Neuronal stem cell (in vitro differentiated cells): ENCODE measurements around the gene ADD1.

Source experiments
- DNase-seq: peaks from one replicate; pipeline ENCODE4 v3.0.0-alpha.2; 2013; ENCODE audit warnings: low spot score
- H2AFZ ChIP-seq: one replicate; pipeline ENCODE4 v1.6.1; 2013; ENCODE audit warnings: mild to moderate bottlenecking, low read length, inconsistent platforms
- H2AK5ac ChIP-seq: 2 replicates; pipeline ENCODE4 v1.6.1; 2013; ENCODE audit warnings: low read depth, mild to moderate bottlenecking, inconsistent platforms, low read length, moderate library complexity, mixed read lengths
- H2BK120ac ChIP-seq: 2 replicates; pipeline ENCODE4 v1.6.1; 2013; ENCODE audit warnings: low read depth, mild to moderate bottlenecking, inconsistent platforms, low read length, moderate library complexity, mixed read lengths
- H2BK12ac ChIP-seq: one replicate; pipeline ENCODE4 v1.6.1; 2013; ENCODE audit warnings: low read length, inconsistent platforms
- H2BK15ac ChIP-seq: 2 replicates; pipeline ENCODE4 v1.6.1; 2013; ENCODE audit warnings: mild to moderate bottlenecking, low read length, inconsistent platforms, mixed read lengths
- H2BK5ac ChIP-seq: one replicate; pipeline ENCODE4 v1.6.1; 2013; ENCODE audit warnings: inconsistent platforms, mild to moderate bottlenecking, low read length, moderate library complexity
- H3K14ac ChIP-seq: one replicate; pipeline ENCODE4 v1.6.1; 2013; ENCODE audit warnings: low read length, inconsistent platforms
- H3K18ac ChIP-seq: 2 replicates; pipeline ENCODE4 v1.6.1; 2013; ENCODE audit warnings: low read length, inconsistent platforms
- H3K23ac ChIP-seq: 2 replicates; pipeline ENCODE4 v1.6.1; 2013; ENCODE audit warnings: low read depth, mild to moderate bottlenecking, mixed read lengths, low read length, inconsistent platforms; ENCODE audit not compliant: poor library complexity
- H3K27ac ChIP-seq: replicated peaks from 3 replicates; pipeline ENCODE4 v1.5.1; 2013; ENCODE audit warnings: low read length, inconsistent platforms
- H3K27me3 ChIP-seq, 3 experiments: 2 replicates each; pipeline ENCODE4 v1.6.1; 2013; ENCODE audit warnings: low read length in 3 of 3, mild to moderate bottlenecking in 2 of 3, inconsistent platforms in 1 of 3, low read depth in 1 of 3, mixed read lengths in 1 of 3, moderate library complexity in 1 of 3; ENCODE audit not compliant: control insufficient read depth in 3 of 3, insufficient read depth in 3 of 3
- H3K36me3 ChIP-seq, 2 donors: replicated peaks in 1 of 2; 2 replicates each; pipeline ENCODE4 v1.6.1; 2013; ENCODE audit warnings: low read length in 2 of 2; ENCODE audit not compliant: control insufficient read depth in 2 of 2, insufficient read depth in 2 of 2
- H3K4ac ChIP-seq: 2 replicates; pipeline ENCODE4 v1.6.1; 2013; ENCODE audit warnings: inconsistent platforms, mild to moderate bottlenecking, low read length, moderate library complexity
- H3K4me1 ChIP-seq, 2 donors: 1 replicate in 1 of 2; 2 replicates in 1 of 2; pipeline ENCODE4 v1.6.1; 2013; ENCODE audit warnings: low read length in 2 of 2, low read depth in 1 of 2; ENCODE audit not compliant: control insufficient read depth in 2 of 2, insufficient read depth in 1 of 2
- H3K4me2 ChIP-seq: one replicate; pipeline ENCODE4 v1.6.1; 2013; ENCODE audit warnings: mild to moderate bottlenecking, low read length, inconsistent platforms; ENCODE audit not compliant: insufficient read depth, poor library complexity, severe bottlenecking
- H3K4me3 ChIP-seq, 2 donors: 2 replicates each; pipeline ENCODE4 v1.5.1; 2013; ENCODE audit warnings: low read length in 2 of 2, mild to moderate bottlenecking in 2 of 2, inconsistent platforms in 1 of 2, moderate library complexity in 1 of 2
- H3K79me1 ChIP-seq: one replicate; pipeline ENCODE4 v1.6.1; 2013; ENCODE audit warnings: low read depth, mild to moderate bottlenecking, inconsistent platforms, low read length, moderate library complexity
- H3K9ac ChIP-seq: one replicate; pipeline ENCODE4 v1.6.1; 2013; ENCODE audit warnings: mild to moderate bottlenecking, low read depth, low read length, inconsistent platforms; ENCODE audit not compliant: poor library complexity
- H3K9me3 ChIP-seq, 2 donors: replicated peaks in 1 of 2; 2 replicates each; pipeline versions ENCODE3 to v1.6.1; 2013; ENCODE audit warnings: low read length in 2 of 2, mild to moderate bottlenecking in 2 of 2, inconsistent platforms in 1 of 2, low read depth in 1 of 2, mixed read lengths in 1 of 2, moderate library complexity in 1 of 2; ENCODE audit not compliant: control insufficient read depth in 2 of 2, insufficient read depth in 1 of 2
- H4K8ac ChIP-seq: one replicate; pipeline ENCODE4 v1.6.1; 2013; ENCODE audit warnings: low read depth, mild to moderate bottlenecking, inconsistent platforms, low read length, moderate library complexity
- H4K91ac ChIP-seq: one replicate; pipeline ENCODE4 v1.6.1; 2013; ENCODE audit warnings: low read length, low read depth, mild to moderate bottlenecking, inconsistent platforms; ENCODE audit not compliant: poor library complexity
- WGBS, 2 donors: extraction: QIAGEN DNeasy Blood & Tissue Kit; methylation state at CpG; one replicate each; pipeline ENCODE4 v1.1.7; 2013; ENCODE audit warnings: missing lambda C conversion rate in 2 of 2, mixed read lengths in 1 of 2; ENCODE audit not compliant: insufficient read length in 2 of 2, insufficient replicate concordance in 1 of 2; ENCODE audit errors: extremely low coverage in 2 of 2; 5-methylcytosine and 5-hydroxymethylcytosine counted together

Gene ADD1

DNA sequence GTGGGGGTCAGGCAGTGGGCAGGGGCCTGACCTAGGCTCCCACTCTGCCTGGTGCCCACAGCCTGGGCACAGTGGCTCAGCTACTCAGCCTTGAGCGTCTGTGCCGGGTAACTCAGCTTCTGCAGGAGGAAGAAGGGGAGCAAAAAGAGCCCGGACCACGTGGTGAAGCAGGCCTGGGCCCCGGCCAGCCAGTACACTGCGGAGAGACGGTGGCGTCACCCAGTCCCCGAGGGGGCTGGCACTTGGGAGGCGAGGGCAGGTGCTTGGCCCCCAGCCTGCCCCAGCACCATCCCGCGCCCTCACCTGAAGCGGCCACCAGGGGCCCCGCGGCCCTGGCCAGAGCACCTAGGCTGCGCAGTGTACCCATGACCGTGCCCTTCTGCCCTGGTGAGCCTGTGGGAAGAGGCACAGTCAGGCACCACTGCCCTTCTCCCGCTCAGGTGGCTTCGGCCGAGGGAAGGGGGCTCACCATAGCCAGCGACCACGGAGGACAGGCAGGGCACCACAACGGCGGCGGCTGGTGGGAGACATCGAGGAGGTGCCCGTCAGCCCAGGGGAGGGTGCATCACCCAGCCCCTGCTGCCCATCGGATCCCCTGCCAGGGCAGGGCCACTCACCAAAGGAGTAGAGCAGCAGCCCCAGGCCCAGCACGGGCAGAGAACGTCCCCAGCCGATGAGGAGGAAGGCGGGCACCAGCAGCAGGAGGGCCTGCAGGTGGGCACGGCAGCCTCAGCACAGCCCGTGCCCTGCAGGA is 87.3 kb downstream of the ADD1 start:
- Histone ChIP-seq H3K4ac (no peak overlapping the region), H2BK120ac (no peak overlapping the region), H4K8ac (no peak overlapping the region), H3K9me3 (no peaks in the 10 kb centered on the region), H3K4me1 (peaks cover 6 to 8% of the 10 kb centered on the region in 2 donors), H2BK12ac (no peak overlapping the region), H4K91ac (no peak overlapping the region), H2BK5ac (no peak overlapping the region), H3K9ac (peak overlapping the region; percentile 38), H3K27ac (no peak overlapping the region), H2AFZ (no peak overlapping the region), H3K23ac (peak overlapping the region; percentile 96), H3K14ac (no peak overlapping the region), H3K4me2 (no peak overlapping the region), H3K4me3 (no peak overlapping the region), H3K36me3 (peaks cover 41 to 74% of the 10 kb centered on the region in 2 donors), H3K27me3 (no peaks in the 10 kb centered on the region), H3K18ac (no peak overlapping the region), H3K79me1 (peaks cover 19% of the 10 kb centered on the region), H2BK15ac (no peak overlapping the region), H2AK5ac (no peak overlapping the region)
- WGBS, 2 donors, result no CpG with 5 or more reads among the region's 34 CpGs
- DNase-seq, result no peak

GRCh38 chr4:2931512-2932301 is 88.1 kb downstream of the ADD1 start:
- WGBS, 2 donors, result no CpG with 5 or more reads among the region's 38 CpGs
- H2BK120ac ChIP-seq, result no peak overlapping the region
- H4K91ac ChIP-seq, result no peak overlapping the region
- no peak for DNase-seq
- no peak overlapping the region for H3K4me2 ChIP-seq
- H3K4me3 ChIP-seq, result no peak overlapping the region
- H3K9me3 ChIP-seq, result no peaks in the 10 kb centered on the region
- H3K27me3 ChIP-seq, result no peaks in the 10 kb centered on the region
- peaks cover 35 to 74% of the 10 kb centered on the region in 2 donors for H3K36me3 ChIP-seq
- H2AK5ac ChIP-seq, result no peak overlapping the region
- no peak overlapping the region for H3K4ac ChIP-seq
- H2BK15ac ChIP-seq, result no peak overlapping the region
- peak overlapping the region; percentile 38 for H3K9ac ChIP-seq
- H3K27ac ChIP-seq, result no peak overlapping the region
- H3K23ac ChIP-seq, result no peak overlapping the region
- H2AFZ ChIP-seq, result no peak overlapping the region
- H3K79me1 ChIP-seq, result peaks cover 18% of the 10 kb centered on the region
- no peak overlapping the region for H2BK5ac ChIP-seq
- no peak overlapping the region for H4K8ac ChIP-seq
- H3K14ac ChIP-seq, result no peak overlapping the region
- H3K4me1 ChIP-seq, result peaks cover 6 to 8% of the 10 kb centered on the region in 2 donors
- no peak overlapping the region for H3K18ac ChIP-seq
- H2BK12ac ChIP-seq, result no peak overlapping the region

GRCh38 chr4:2932321-2932950 is 88.8 kb downstream of the ADD1 start:
- H2BK12ac ChIP-seq, result no peak overlapping the region
- H2BK15ac ChIP-seq, result no peak overlapping the region
- no peak overlapping the region for H4K91ac ChIP-seq
- no peak overlapping the region for H2AK5ac ChIP-seq
- no peak overlapping the region for H3K9ac ChIP-seq
- no peak overlapping the region for H3K4ac ChIP-seq
- H3K4me1 ChIP-seq, result peaks cover 6 to 8% of the 10 kb centered on the region in 2 donors
- no peak overlapping the region for H3K27ac ChIP-seq
- WGBS, 2 donors, result no CpG with 5 or more reads among the region's 18 CpGs
- peaks cover 34 to 74% of the 10 kb centered on the region in 2 donors for H3K36me3 ChIP-seq
- H3K9me3 ChIP-seq, result no peaks in the 10 kb centered on the region
- H2BK5ac ChIP-seq, result peak overlapping the region; percentile 49
- H2BK120ac ChIP-seq, result no peak overlapping the region
- no peak overlapping the region for H3K4me2 ChIP-seq
- no peak overlapping the region for H3K23ac ChIP-seq
- H3K4me3 ChIP-seq, result peak overlapping the region; percentile 2 to 96
- no peak overlapping the region for H2AFZ ChIP-seq
- H3K14ac ChIP-seq, result no peak overlapping the region
- no peak for DNase-seq
- peaks cover 18% of the 10 kb centered on the region for H3K79me1 ChIP-seq
- no peaks in the 10 kb centered on the region for H3K27me3 ChIP-seq
- no peak overlapping the region for H4K8ac ChIP-seq
- H3K18ac ChIP-seq, result no peak overlapping the region
